ENCODE results near the gene CYTH4. TPM values are rescaled to one million over a fixed set of nuclear protein-coding genes. Genes with fewer than 3 reads are reported as not detected.

CYTH4 gene
- total RNA-seq, 1 donor from 2014 or later: not detected

- peaks cover 8% of the 10 kb centered on the region for H3K4me1 ChIP-seq
- peaks cover 8% of the 10 kb centered on the region for H3F3A ChIP-seq (ENCODE audit: low read depth)
- no peaks in the 10 kb centered on the region for H3K36me3 ChIP-seq
- Mint-ChIP-seq H3K27ac (no peak overlapping the region), H3K27me3 (ENCODE audit: insufficient read depth, low read depth) (peaks cover 5% of the 10 kb centered on the region), H3K4me3 (no peak overlapping the region), H3K9me3 (no peaks in the 10 kb centered on the region), H3K36me3 (no peaks in the 10 kb centered on the region), H3K4me1 (peaks cover 14% of the 10 kb centered on the region)
- no peak overlapping the region for H3K9ac ChIP-seq
- no peaks in the 10 kb centered on the region for H3K9me3 ChIP-seq (ENCODE audit: low read depth)
- TF ChIP-seq EZH2phosphoT487 (IDR thresholded peaks at IDR 0.05) (no peak), CTCF (IDR thresholded peaks at IDR 0.05) (no peak), EZH2 (IDR thresholded peaks at IDR 0.05) (no peak)
- H2AFZ ChIP-seq (replicated peaks): no peak overlapping the region
- H3K79me2 ChIP-seq (ENCODE audit: low read depth): no peaks in the 10 kb centered on the region
- H3K4me2 ChIP-seq: no peak overlapping the region
- no peak overlapping the region for H3K27ac ChIP-seq
- DNase-seq (ENCODE audit: low spot score): no peak
- H3K27me3 ChIP-seq: peaks cover 7% of the 10 kb centered on the region
- no peak overlapping the region for H3K4me3 ChIP-seq
- H4K20me1 ChIP-seq (ENCODE audit: low read depth): no peaks in the 10 kb centered on the region
Observed at GRCh38 chr22:37254209-37254866, 28.0 kb upstream of the CYTH4 start.

- Histone ChIP-seq H3K4me3 (no peak overlapping the region), H3K27ac (no peak overlapping the region), H3K9me3 (ENCODE audit: low read depth) (no peaks in the 10 kb centered on the region), H4K20me1 (ENCODE audit: low read depth) (no peaks in the 10 kb centered on the region), H3K4me1 (peaks cover 9% of the 10 kb centered on the region), H3F3A (ENCODE audit: low read depth) (peaks cover 10% of the 10 kb centered on the region), H3K79me2 (ENCODE audit: low read depth) (no peaks in the 10 kb centered on the region), H3K9ac (no peak overlapping the region), H3K27me3 (peaks cover 12% of the 10 kb centered on the region), H2AFZ (replicated peaks) (no peak overlapping the region), H3K4me2 (no peak overlapping the region), H3K36me3 (no peaks in the 10 kb centered on the region)
- peaks cover 8% of the 10 kb centered on the region for H3K27me3 Mint-ChIP-seq (ENCODE audit: insufficient read depth, low read depth)
- H3K4me1 Mint-ChIP-seq: peaks cover 19% of the 10 kb centered on the region
- H3K9me3 Mint-ChIP-seq: no peaks in the 10 kb centered on the region
- no peak overlapping the region for H3K4me3 Mint-ChIP-seq
- TF ChIP-seq EZH2phosphoT487 (IDR thresholded peaks at IDR 0.05) (no peak), CTCF (IDR thresholded peaks at IDR 0.05) (no peak)
- no peak for DNase-seq (ENCODE audit: low spot score)
- no peaks in the 10 kb centered on the region for H3K36me3 Mint-ChIP-seq
- no peak overlapping the region for H3K27ac Mint-ChIP-seq
Observed at GRCh38 chr22:37254867-37255233, 27.5 kb upstream of the CYTH4 start.

- Histone ChIP-seq H3K9me3 (ENCODE audit: low read depth) (no peaks in the 10 kb centered on the region), H3K4me2 (no peak overlapping the region), H3K9ac (peak overlapping the region; percentile 15), H3F3A (ENCODE audit: low read depth) (peaks cover 18% of the 10 kb centered on the region), H3K27ac (no peak overlapping the region), H3K36me3 (no peaks in the 10 kb centered on the region), H3K27me3 (peaks cover 19% of the 10 kb centered on the region), H3K4me3 (no peak overlapping the region), H4K20me1 (ENCODE audit: low read depth) (no peaks in the 10 kb centered on the region), H2AFZ (replicated peaks) (no peak overlapping the region), H3K4me1 (peaks cover 9% of the 10 kb centered on the region), H3K79me2 (ENCODE audit: low read depth) (no peaks in the 10 kb centered on the region)
- Mint-ChIP-seq H3K4me3 (no peak overlapping the region), H3K36me3 (no peaks in the 10 kb centered on the region), H3K9me3 (no peaks in the 10 kb centered on the region), H3K27me3 (ENCODE audit: insufficient read depth, low read depth) (peaks cover 9% of the 10 kb centered on the region), H3K4me1 (peaks cover 16% of the 10 kb centered on the region), H3K27ac (no peak overlapping the region)
- no peak for DNase-seq (ENCODE audit: low spot score)
- no peak for TF ChIP-seq EZH2 (IDR thresholded peaks at IDR 0.05)
Observed at GRCh38 chr22:37255558-37256006, 26.7 kb upstream of the CYTH4 start.

GRCh38 chr22:37256075-37256726, 26.1 kb upstream of the CYTH4 start:
- no peak for DNase-seq (ENCODE audit: low spot score)
- H3K27me3 ChIP-seq: peaks cover 21% of the 10 kb centered on the region
- H3K4me2 ChIP-seq: no peak overlapping the region
- H3K4me3 ChIP-seq: no peak overlapping the region
- H3K9me3 ChIP-seq (ENCODE audit: low read depth): no peaks in the 10 kb centered on the region
- peaks cover 22% of the 10 kb centered on the region for H3K4me1 Mint-ChIP-seq
- H3K4me3 Mint-ChIP-seq: no peak overlapping the region
- H2AFZ ChIP-seq (replicated peaks): no peak overlapping the region
- TF ChIP-seq EZH2phosphoT487 (IDR thresholded peaks at IDR 0.05): no peak
- TF ChIP-seq CTCF (IDR thresholded peaks at IDR 0.05): no peak
- no peak for TF ChIP-seq EZH2 (IDR thresholded peaks at IDR 0.05)
- peaks cover 2% of the 10 kb centered on the region for H3K9me3 Mint-ChIP-seq
- H3K4me1 ChIP-seq: peaks cover 9% of the 10 kb centered on the region
- H3K9ac ChIP-seq: no peak overlapping the region
- H3K79me2 ChIP-seq (ENCODE audit: low read depth): no peaks in the 10 kb centered on the region
- H3F3A ChIP-seq (ENCODE audit: low read depth): peaks cover 19% of the 10 kb centered on the region
- peaks cover 9% of the 10 kb centered on the region for H3K27me3 Mint-ChIP-seq (ENCODE audit: insufficient read depth, low read depth)
- H3K27ac ChIP-seq: no peak overlapping the region
- H3K27ac Mint-ChIP-seq: no peak overlapping the region
- no peaks in the 10 kb centered on the region for H3K36me3 Mint-ChIP-seq
- H4K20me1 ChIP-seq (ENCODE audit: low read depth): no peaks in the 10 kb centered on the region
- no peaks in the 10 kb centered on the region for H3K36me3 ChIP-seq

Data from neural progenitor cell (in vitro differentiated cells).